ENCODE results near the gene MIPOL1.

- TF ChIP-seq CTCF (IDR thresholded peaks at IDR 0.05) (no peak), POLR2A (IDR thresholded peaks at IDR 0.05) (no peak)
These were observed 266.6 kb downstream of the MIPOL1 start for GRCh38 chr14:37464192-37464858.
